GM19238 (cell line): ENCODE data around the gene KRTAP19-2.
"Not testable (repeated sequence)": the region's sequence is repeated elsewhere in the genome, so short reads cannot be mapped to it uniquely, and the experiment has no call there.

Experiments used
- DNase-seq: peaks from one replicate; pipeline ENCODE4 v3.0.0; 2011; ENCODE audit warnings: low spot score; ENCODE audit not compliant: insufficient read length

The KRTAP19-2 gene, protein sequence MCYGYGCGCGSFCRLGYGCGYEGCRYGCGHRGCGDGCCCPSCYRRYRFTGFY

GRCh38 chr21:30487336-30487735 lies at the start of gene KRTAP19-2:
KRTAP19-2 (minus strand) TSS chr21:30487436; CDS start chr21:30487348, 88 bp downstream.
- no peak for DNase-seq

GRCh38 chr21:30518876-30519275 lies 31.6 kb upstream of the KRTAP19-2 start:
- no peak for DNase-seq

DNA sequence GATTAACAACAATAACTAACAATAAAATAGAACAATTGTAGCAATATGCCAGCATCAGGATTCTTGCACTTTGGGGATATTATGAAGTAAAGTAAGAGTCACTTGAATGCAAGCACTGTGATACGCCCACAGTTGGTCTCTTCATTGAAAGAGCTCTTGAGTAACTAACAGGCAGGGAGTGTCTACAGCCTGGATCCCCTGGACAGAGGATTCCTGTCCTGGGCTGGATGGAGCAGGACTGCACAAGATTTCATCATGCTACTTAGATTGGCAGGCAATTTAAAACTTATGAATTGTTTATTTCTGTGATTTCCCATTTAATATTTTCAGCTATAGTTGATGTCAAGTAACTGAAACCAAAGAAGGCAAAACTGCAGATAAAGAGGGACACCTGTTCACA lies 28.4 kb upstream of the KRTAP19-2 start:
- DNase-seq, result no peak

- not testable (repeated sequence) for DNase-seq
Observed at GRCh38 chr21:30505621-30506205, 18.5 kb upstream of the KRTAP19-2 start.

DNA sequence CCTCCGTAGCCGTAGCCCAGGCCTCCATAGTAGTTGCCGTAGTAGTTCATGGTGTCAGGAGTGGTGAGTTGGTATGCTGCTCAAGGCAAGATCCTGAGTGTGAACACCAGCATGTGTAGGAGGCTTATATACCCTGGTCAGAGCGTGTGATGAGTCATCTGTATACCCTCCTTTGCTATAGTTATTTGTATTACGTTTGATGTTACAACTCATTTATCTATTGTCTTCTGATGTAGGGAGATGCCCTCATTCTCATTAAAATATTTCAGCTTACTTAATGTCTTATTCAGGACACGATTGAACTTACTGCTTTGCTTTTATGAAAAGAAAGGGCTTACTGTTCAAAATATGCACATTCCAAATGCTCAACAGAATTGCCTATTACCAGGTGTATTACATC lies 14.8 kb upstream of the KRTAP19-2 start, which contains the start of gene KRTAP19-5:
TSS of gene KRTAP19-5 (minus strand) at position 101 of the 400 bp plus-strand sequence. CDS start at position 50, 51 bp downstream.
- DNase-seq, result no peak

GRCh38 chr21:30497065-30497464 lies 9.8 kb upstream of the KRTAP19-2 start, which contains the start of gene KRTAP19-4:
KRTAP19-4 (minus strand) TSS chr21:30497165; CDS start chr21:30497110, 55 bp downstream.
- no peak for DNase-seq

DNA sequence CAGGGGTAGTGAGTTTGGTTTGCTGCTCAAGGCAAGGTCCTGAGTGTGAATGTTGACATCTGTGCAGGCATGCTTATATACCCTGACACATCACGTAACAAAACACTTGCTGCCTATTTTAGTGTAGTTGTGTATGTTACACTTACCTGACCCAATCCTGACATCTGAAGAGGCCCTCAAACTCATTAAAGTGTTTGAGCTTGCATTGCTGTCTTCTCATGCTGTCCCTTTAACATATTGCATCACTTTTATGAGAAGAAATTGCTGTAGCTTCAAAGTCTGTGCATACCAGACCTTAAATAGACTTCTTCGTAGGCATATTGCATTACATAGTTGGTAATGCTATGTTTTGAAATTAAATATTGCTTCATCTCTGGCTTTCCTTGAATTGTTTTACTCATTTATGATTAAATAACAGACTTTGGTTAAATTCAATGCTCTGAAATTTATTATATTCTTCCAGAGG lies 4.8 kb upstream of the KRTAP19-2 start, which contains the start of gene KRTAP19-3:
TSS of gene KRTAP19-3 (minus strand) at position 51 of the 466 bp plus-strand sequence. CDS start 56 bp downstream, outside the sequence.
- no peak for DNase-seq

DNA sequence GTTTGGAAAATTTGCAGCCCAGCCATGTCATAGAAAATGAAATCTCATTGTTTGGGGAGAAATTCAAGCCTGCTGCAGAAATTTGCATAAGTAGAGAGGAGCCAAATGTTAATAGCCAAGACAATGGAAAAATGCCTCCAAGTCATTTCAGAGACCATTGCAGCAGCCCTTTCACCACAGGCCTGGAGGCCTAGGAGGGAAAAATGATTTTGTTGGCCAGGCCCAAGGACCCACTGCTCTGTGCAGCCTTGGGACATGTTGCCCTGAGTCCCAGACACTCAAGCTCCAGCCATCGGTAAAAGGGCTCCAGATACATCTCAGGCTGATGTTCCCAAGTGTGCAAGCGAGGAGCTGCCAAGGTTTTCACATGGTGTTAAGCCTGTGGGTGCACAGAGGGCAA lies 1.1 kb downstream of the KRTAP19-2 start:
- DNase-seq, result no peak

- DNase-seq, result no peak
Observed at GRCh38 chr21:30482130-30482529, 5.1 kb downstream of the KRTAP19-2 start.

DNA sequence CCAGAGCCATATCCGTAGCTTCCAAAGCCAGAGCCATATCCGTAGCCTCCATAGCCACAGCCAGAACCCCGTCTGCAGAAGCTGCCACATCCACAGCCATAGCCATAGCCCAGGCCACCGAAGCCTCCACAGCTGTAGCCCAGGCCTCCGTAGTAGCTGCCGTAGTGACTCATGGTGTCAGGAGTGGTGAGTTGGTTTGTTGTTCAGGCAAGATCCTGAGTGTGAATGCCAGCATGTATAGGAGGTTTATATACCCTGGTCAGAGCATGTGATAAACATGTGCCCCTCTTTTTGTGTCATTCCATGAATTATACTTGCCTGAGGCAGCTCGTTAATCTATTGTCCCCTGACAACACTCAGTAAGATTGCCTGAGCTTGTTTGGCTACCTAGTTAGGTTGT lies 7.1 kb downstream of the KRTAP19-2 start, which contains the start of gene KRTAP19-1:
TSS of gene KRTAP19-1 (minus strand) at position 223 of the 400 bp plus-strand sequence. CDS start at position 173, 50 bp downstream.
- no peak for DNase-seq

- no peak for DNase-seq
Observed at GRCh38 chr21:30479259-30479658, 8.0 kb downstream of the KRTAP19-2 start.

GRCh38 chr21:30478004-30478403 lies 9.2 kb downstream of the KRTAP19-2 start:
- DNase-seq, result no peak

GRCh38 chr21:30468900-30469714 lies 18.1 kb downstream of the KRTAP19-2 start:
- DNase-seq, result no peak

DNA sequence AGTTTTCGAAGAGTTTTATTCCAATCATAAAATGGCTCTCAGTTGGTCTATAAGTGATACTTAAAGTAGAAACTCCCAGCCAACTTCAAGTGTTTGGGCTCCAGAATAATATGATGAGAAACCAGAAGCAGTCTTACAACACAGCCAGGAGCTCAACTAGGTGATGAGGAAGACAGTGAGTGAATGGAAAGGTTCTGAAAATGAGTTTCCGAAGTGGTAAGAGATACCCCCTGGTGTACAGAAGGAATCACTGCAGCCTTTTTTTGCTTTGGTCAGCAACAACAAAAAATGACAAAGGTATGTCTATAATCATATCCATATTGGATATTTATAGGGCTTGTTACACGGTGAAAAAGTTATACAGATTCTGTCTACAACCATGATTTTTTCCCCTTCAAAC lies 23.5 kb downstream of the KRTAP19-2 start:
- no peak for DNase-seq

DNA sequence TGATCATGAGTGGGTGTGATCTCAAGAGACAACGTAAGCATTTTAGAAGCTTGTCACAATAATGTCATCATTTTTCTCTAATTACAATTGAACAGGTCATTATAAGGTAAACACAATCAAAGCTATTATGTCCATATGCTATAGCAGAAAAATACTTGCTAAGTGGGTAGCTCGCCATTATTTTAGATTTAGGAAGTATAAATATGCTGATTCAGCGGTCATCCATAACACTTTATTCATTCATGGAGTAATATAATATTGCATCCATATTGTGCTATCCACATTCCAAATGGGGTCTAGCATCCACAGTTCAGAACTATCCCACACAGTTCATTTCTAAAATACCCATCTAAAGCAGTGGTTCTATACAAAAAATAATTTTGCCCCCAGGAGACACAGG lies 38.7 kb downstream of the KRTAP19-2 start:
- no peak for DNase-seq

DNA sequence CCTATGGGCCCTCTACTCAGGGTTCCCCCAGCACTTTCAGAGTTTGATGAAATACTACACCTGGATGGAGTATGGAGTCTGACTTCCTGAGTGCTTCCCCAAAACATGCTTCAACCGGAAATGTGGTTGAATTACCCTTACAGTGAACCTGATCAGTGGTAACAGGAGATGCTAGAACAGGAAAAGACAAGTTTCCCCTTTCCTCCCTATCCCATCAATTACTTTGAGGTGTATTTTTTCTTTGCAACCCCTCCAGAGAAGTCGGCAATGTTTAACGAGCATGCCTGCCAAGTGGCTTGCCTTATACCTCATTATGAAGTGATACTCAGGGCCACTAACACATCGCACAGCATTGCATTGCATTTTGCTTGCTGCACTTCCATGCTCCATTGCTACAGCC lies 40.2 kb downstream of the KRTAP19-2 start:
- no peak for DNase-seq

- no peak for DNase-seq
Observed at GRCh38 chr21:30444204-30444603, 43.0 kb downstream of the KRTAP19-2 start.

- no peak for DNase-seq
Observed at GRCh38 chr21:30443226-30443625, 44.0 kb downstream of the KRTAP19-2 start.

DNA sequence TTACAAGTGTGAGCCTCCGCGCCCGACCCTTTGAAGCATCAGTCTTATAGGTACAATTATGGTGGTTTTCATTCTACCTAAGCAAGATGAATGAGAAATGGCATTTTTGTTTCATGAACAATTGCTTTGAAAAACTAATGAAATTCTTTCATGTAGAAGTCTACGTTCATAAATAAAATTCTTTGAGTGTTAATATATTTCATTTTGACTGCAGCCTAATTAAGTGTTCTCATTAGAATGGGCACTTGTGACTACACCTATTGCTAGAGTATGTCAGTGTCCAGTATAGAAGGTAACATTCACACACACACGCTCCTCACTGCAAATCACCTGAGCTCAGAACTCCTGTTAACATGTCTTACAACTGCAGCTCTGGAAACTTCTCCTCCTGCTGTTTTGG lies 47.3 kb downstream of the KRTAP19-2 start, which contains the start of gene KRTAP15-1:
TSS of gene KRTAP15-1 (plus strand) at position 301 of the 400 bp plus-strand sequence. CDS start at position 354, 53 bp downstream.
- no peak for DNase-seq
